EH (cell line): ENCODE measurements around the gene DCAF5.

ENCODE experiments used
- DNase-seq: peaks from one replicate; pipeline ENCODE4 v3.0.0-alpha.2; 2015; ENCODE audit warnings: low read depth

Gene DCAF5

DNA sequence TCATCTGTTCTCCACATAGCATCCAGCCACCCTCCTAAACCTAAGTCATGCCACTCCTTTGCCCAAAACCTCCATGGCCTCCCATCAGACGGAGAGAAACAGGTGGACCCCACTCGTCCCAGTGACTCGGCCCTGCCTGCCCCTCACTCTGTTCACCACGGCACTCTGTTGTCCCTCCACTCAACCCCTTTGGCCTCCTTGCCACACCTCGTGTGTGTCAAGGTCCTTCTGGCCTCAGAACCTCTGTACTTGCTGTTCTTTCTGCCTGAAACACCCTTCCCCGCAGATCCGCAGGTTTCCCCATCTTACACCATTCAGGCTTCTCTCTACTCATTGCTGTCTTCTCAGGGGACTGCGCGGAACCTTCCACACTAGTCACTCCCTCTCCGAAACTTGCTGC lies 149.3 kb downstream of the DCAF5 start:
- DNase-seq: no peak

DNA sequence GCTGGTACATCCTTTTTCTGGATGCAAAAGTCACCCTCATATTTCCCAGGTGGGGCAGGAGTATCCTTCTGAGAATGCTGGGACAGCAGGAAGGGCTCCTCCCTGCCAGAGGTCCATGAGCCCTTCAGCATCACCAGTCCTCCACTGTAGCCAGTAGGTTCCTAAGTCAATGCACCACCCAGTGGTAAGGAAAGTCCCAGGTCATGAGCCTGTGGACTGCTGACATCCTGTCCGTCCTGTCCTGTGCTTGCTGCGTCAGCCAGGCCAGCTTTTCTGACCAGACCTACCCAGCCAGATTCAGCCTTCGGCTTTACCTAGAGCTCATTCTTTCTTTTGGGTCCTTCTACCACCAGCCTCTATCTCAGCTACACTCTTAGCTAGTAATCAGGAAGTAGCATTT lies 150.8 kb downstream of the DCAF5 start:
- DNase-seq: peak; percentile 46

DNA sequence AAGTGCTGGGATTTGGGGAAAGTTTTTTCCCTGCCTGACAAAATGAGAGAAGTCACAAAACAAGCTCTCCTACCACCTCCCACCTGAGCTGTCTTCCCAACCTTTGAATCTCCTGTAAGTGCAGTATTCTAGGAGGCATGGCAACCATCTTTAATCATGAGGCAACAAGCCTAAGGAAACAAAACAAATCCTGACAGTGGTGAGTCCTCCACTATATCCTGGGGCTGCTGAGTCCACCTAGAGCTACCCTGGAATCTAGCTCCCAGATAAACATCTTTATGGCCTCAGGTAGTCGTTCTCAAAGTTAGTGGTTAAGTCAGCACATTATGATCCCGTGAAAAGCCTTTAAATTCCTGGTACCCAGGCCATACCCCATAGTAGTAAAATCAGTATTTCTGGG lies 151.5 kb downstream of the DCAF5 start:
- no peak for DNase-seq
